Gastrocnemius medialis (tissue), 4 donors: ENCODE measurements around the gene AGPAT3.

Experiments
- POLR2A ChIP-seq, 2 donors: fragments of 450-650 bp; IDR thresholded peaks; one replicate each; pipeline ENCODE4 v1.6.1; 2017; ENCODE audit warnings: antibody characterized with exemption in 2 of 2, mild to moderate bottlenecking in 2 of 2, moderate library complexity in 2 of 2
- TF ChIP-seq, protein P1 (sequence below), 5 experiments: fragments of 450-650 bp in 3 of 5; fragments of 200-600 bp in 2 of 5; sonication (generic) in 2 of 5; IDR thresholded peaks in 4 of 5; conservative IDR thresholded peaks in 1 of 5; 1 replicate in 4 of 5; 2 replicates in 1 of 5; pipeline ENCODE4 v1.5.1; 2016 to 2019; ENCODE audit warnings: antibody characterized with exemption in 5 of 5, mild to moderate bottlenecking in 3 of 5, moderate library complexity in 3 of 5

DNA sequence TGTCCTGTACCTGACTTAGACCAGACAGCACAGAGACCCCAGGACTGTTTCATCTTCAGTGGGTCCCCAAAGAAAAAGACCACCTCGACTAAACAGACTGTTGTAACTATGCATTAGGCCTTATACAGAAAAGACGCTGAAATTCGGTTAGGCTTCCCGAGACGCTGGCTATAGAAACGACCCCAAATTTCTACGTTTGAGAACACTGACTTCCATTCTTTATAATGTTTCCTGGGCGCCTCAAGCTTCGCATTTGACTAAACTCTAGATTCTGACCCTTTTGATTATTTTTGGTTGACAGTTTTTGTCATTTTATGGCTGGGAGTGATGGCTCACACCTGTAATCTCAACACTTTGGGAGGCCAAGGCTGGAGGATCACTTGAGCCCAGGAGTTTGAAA, 146.1 kb downstream of the AGPAT3 start:
- TF ChIP-seq, protein P1, sequence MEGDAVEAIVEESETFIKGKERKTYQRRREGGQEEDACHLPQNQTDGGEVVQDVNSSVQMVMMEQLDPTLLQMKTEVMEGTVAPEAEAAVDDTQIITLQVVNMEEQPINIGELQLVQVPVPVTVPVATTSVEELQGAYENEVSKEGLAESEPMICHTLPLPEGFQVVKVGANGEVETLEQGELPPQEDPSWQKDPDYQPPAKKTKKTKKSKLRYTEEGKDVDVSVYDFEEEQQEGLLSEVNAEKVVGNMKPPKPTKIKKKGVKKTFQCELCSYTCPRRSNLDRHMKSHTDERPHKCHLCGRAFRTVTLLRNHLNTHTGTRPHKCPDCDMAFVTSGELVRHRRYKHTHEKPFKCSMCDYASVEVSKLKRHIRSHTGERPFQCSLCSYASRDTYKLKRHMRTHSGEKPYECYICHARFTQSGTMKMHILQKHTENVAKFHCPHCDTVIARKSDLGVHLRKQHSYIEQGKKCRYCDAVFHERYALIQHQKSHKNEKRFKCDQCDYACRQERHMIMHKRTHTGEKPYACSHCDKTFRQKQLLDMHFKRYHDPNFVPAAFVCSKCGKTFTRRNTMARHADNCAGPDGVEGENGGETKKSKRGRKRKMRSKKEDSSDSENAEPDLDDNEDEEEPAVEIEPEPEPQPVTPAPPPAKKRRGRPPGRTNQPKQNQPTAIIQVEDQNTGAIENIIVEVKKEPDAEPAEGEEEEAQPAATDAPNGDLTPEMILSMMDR (IDR thresholded peaks at IDR 0.05 in 4 of 5, conservative IDR thresholded peaks at IDR 0.05 in 1 of 5), result no peak
- no peak for TF ChIP-seq POLR2A (IDR thresholded peaks at IDR 0.05)
